AG09309 (cell line): ENCODE results near the gene NOL12.

Experiments used
- DNase-seq: peaks from one replicate; pipeline ENCODE4 v3.0.0-alpha.2; 2010; ENCODE audit warnings: low read depth
- H3K4me3 ChIP-seq: 2 replicates; pipeline ENCODE4 v1.5.1; 2011; ENCODE audit warnings: mild to moderate bottlenecking, low read depth, low read length, moderate library complexity; ENCODE audit not compliant: control insufficient read depth
- TF ChIP-seq, protein P1 (sequence below): IDR thresholded peaks from 2 replicates; pipeline ENCODE4 v1.5.1; 2011; ENCODE audit warnings: mild to moderate bottlenecking, low read depth, low read length, inconsistent platforms; ENCODE audit not compliant: insufficient read depth, control insufficient read depth; ENCODE audit errors: missing control alignments

The NOL12 gene

GRCh38 chr22:37708580-37709444, 22.7 kb downstream of the NOL12 start:
- TF ChIP-seq, protein P1, sequence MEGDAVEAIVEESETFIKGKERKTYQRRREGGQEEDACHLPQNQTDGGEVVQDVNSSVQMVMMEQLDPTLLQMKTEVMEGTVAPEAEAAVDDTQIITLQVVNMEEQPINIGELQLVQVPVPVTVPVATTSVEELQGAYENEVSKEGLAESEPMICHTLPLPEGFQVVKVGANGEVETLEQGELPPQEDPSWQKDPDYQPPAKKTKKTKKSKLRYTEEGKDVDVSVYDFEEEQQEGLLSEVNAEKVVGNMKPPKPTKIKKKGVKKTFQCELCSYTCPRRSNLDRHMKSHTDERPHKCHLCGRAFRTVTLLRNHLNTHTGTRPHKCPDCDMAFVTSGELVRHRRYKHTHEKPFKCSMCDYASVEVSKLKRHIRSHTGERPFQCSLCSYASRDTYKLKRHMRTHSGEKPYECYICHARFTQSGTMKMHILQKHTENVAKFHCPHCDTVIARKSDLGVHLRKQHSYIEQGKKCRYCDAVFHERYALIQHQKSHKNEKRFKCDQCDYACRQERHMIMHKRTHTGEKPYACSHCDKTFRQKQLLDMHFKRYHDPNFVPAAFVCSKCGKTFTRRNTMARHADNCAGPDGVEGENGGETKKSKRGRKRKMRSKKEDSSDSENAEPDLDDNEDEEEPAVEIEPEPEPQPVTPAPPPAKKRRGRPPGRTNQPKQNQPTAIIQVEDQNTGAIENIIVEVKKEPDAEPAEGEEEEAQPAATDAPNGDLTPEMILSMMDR = no peak
- no peak overlapping the region for H3K4me3 ChIP-seq
- DNase-seq = no peak

DNA sequence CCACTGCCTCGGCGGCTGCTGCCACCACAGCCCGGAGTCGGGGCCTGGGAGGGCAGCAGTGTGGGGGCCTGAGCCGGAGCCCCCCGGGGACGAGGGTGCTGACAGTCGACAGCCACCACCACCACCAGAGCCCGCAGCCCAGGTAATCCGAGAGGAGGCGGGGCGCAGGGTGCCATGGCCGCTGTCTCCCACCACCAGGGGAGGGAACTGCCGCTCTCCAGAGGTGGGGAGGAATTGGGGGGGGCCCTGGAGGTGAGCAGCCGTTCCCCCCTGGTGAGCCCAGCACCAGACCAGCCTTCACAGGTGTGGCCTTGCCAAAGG, 23.3 kb downstream of the NOL12 start:
- DNase-seq = no peak
- H3K4me3 ChIP-seq = no peak overlapping the region
- TF ChIP-seq, protein P1 = no peak

- DNase-seq = no peak
- TF ChIP-seq, protein P1 = no peak
- H3K4me3 ChIP-seq = no peak overlapping the region
Measured at GRCh38 chr22:37710675-37711074, 24.5 kb downstream of the NOL12 start.

DNA sequence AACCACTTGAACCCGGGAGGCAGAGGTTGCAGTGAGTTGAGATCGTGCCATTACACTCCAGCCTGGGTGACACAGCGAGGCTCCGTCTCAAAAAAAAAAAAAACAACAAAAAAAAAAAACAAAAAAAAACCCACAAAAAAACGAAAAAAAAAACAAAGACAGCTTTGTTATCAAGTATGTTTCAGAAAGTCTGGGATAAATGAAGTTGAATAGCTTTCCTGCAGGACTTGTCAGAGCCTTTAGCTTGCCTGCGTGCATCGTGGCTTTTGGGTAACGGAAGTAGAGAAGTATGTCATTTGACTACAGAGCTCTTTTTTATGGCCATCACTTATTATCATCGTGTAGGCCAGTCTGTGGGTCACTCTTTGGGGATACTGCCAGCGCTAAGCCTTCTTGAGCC, 25.3 kb downstream of the NOL12 start:
- TF ChIP-seq, protein P1 = no peak
- H3K4me3 ChIP-seq = no peak overlapping the region
- DNase-seq = no peak

- H3K4me3 ChIP-seq = no peak overlapping the region
- no peak for DNase-seq
- TF ChIP-seq, protein P1 = no peak
Measured at GRCh38 chr22:37713761-37714160, 27.6 kb downstream of the NOL12 start.

DNA sequence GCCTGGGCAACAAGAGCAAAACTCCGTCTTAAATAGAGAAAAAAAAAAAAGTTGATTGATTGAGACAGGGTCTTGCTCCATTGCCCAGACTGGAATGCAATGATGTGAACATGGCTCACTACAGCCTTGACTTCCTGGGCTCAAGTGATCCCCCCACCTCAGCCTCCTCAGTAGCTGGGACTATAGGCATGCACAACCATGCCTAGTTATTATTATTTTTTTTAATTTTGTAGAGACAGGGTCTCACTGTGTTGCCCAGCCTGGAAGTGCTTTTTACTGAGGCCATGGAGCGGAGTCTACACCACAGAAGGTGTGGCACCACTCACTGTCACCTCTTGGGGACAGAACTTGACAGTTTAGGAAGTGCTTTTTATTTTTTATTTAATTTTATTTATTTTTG, 28.5 kb downstream of the NOL12 start:
- TF ChIP-seq, protein P1 = no peak
- no peak overlapping the region for H3K4me3 ChIP-seq

More for the DNA sequence above, 28.5 kb downstream of the NOL12 start:
- DNase-seq = no peak
